CD4-positive, alpha-beta T cell (primary cell): ENCODE results near the gene HRH4. TPM values are rescaled to one million over a fixed set of nuclear protein-coding genes. Genes with fewer than 3 reads are reported as not detected.

Experiments
- ATAC-seq: fragments of 200-7000 bp; cut with Tn5 transposase; one replicate; pipeline ENCODE4 v1.10.0; 2022; ENCODE audit warnings: mild to moderate bottlenecking; ENCODE audit not compliant: poor library complexity
- CTCF ChIA-PET: fragments of 350-600 bp; sonication (Branson Sonifier 250); formaldehyde crosslinking; loops from one replicate; lab custom pipeline; 2021; ENCODE audit warnings: antibody characterized with exemption, inconsistent platforms; lab: Charles Lee
- POLR2A ChIA-PET: fragments of 350-600 bp; sonication (Branson Sonifier 250); formaldehyde crosslinking; loops from one replicate; lab custom pipeline; 2021; ENCODE audit warnings: antibody characterized with exemption, inconsistent platforms; lab: Charles Lee
- DNase-seq, 14 experiments: peaks; one replicate each; pipeline ENCODE4 v3.0.0-alpha.2; 2013 to 2020; ENCODE audit warnings: mixed read lengths in 2 of 14
- H3K27ac ChIP-seq, 2 donors: one replicate each; pipeline versions ENCODE4 v1.5.1 to v1.7.0; 2013; ENCODE audit warnings: low read length in 2 of 2, low read depth in 1 of 2, mild to moderate bottlenecking in 1 of 2
- H3K27me3 ChIP-seq, 2 experiments: 1 replicate in 1 of 2; 2 replicates in 1 of 2; pipeline versions ENCODE4 v1.6.1 to v1.7.0; 2013; ENCODE audit warnings: low read length in 2 of 2, control low read depth in 1 of 2, mild to moderate bottlenecking in 1 of 2, moderate library complexity in 1 of 2; ENCODE audit not compliant: insufficient read depth in 2 of 2, control insufficient read depth in 1 of 2
- H3K36me3 ChIP-seq: one replicate; pipeline ENCODE4 v1.6.1; 2013; ENCODE audit warnings: low read length, control low read depth; ENCODE audit not compliant: insufficient read depth
- H3K4me1 ChIP-seq: one replicate; pipeline ENCODE4 v1.6.1; 2013; ENCODE audit warnings: low read length, control low read depth; ENCODE audit not compliant: insufficient read depth
- H3K4me3 ChIP-seq: one replicate; pipeline ENCODE4 v1.5.1; 2013; ENCODE audit warnings: mild to moderate bottlenecking, low read length, moderate library complexity
- H3K9me3 ChIP-seq, 2 experiments: 1 replicate in 1 of 2; 2 replicates in 1 of 2; pipeline versions ENCODE4 v1.6.1 to v1.7.0; 2013; ENCODE audit warnings: low read length in 2 of 2, mild to moderate bottlenecking in 2 of 2, control low read depth in 1 of 2, moderate library complexity in 1 of 2; ENCODE audit not compliant: control insufficient read depth in 1 of 2, insufficient read depth in 1 of 2
- H3K27ac Mint-ChIP-seq: one replicate; pipeline ENCODE4 v1.8.0; 2020; ENCODE audit warnings: mixed read lengths
- H3K27me3 Mint-ChIP-seq: one replicate; pipeline ENCODE4 v1.8.0; 2021; ENCODE audit warnings: mixed read lengths
- H3K36me3 Mint-ChIP-seq: one replicate; pipeline ENCODE4 v1.8.0; 2021; ENCODE audit warnings: low read depth, mixed read lengths
- H3K4me1 Mint-ChIP-seq: one replicate; pipeline ENCODE4 v1.8.0; 2021; ENCODE audit warnings: low read depth, mixed read lengths
- H3K4me3 Mint-ChIP-seq: one replicate; pipeline ENCODE4 v1.8.0; 2020; ENCODE audit warnings: mild to moderate bottlenecking, mixed read lengths
- H3K9me3 Mint-ChIP-seq: one replicate; pipeline ENCODE4 v1.8.0; 2020; ENCODE audit warnings: mixed read lengths
- CTCF ChIP-seq: fragments of 200-600 bp; IDR thresholded peaks from one replicate; pipeline ENCODE4 v1.8.0; 2022; ENCODE audit warnings: antibody characterized with exemption, mild to moderate bottlenecking
- intact Hi-C, 2 experiments: fragments of 100-400 bp; cut with DNase I in 1 of 2; cut with micrococcal nuclease in 1 of 2; formaldehyde crosslinking; loops; one replicate each; pipeline versions ENCODE4 v1.15.1 to v1.9.0; 2023 to 2025; cut with DNase I, micrococcal nuclease
- total RNA-seq, 174 experiments: library from RNA in 2 of 174; stranded (reverse) in 2 of 174; gene quantifications; one replicate each; pipeline ENCODE4 v1.2.3 and lab custom pipeline; 2021 to 2026

Gene HRH4
- total RNA-seq, 2 experiments from 2014 or later: 0.22 to 0.34 TPM

GRCh38 chr18:24436939-24437338 lies 23.5 kb upstream of the HRH4 start:
- TF ChIP-seq CTCF: no peak
- POLR2A ChIA-PET: no interaction called here
- intact Hi-C loops: no loop called here
- Mint-ChIP-seq H3K27ac (no peak overlapping the region), H3K4me1 (no peaks in the 10 kb centered on the region), H3K9me3 (no peaks in the 10 kb centered on the region), H3K4me3 (no peak overlapping the region), H3K27me3 (no peaks in the 10 kb centered on the region), H3K36me3 (peaks cover 65% of the 10 kb centered on the region)
- Histone ChIP-seq H3K36me3 (peaks cover 19% of the 10 kb centered on the region), H3K4me1 (no peaks in the 10 kb centered on the region), H3K27me3 (no peaks in the 10 kb centered on the region), H3K4me3 (no peak overlapping the region), H3K27ac (no peak overlapping the region), H3K9me3 (no peaks in the 10 kb centered on the region)
- CTCF ChIA-PET: no interaction called here
- ATAC-seq (no peak), DNase-seq (no peak)

- Histone ChIP-seq H3K4me3 (no peak overlapping the region), H3K4me1 (no peaks in the 10 kb centered on the region), H3K9me3 (no peaks in the 10 kb centered on the region), H3K36me3 (peaks cover 53% of the 10 kb centered on the region), H3K27me3 (no peaks in the 10 kb centered on the region), H3K27ac (no peak overlapping the region)
- H3K27me3 Mint-ChIP-seq: no peaks in the 10 kb centered on the region
- ChIA-PET CTCF (interaction anchor here (0.6 kb wide), 1 partner anchor 1457 kb away, joined by 3 read pairs; no protein-coding TSS in a partner anchor), POLR2A (no interaction called here)
- no peak for DNase-seq
- no peak for TF ChIP-seq CTCF
- peaks cover 92% of the 10 kb centered on the region for H3K36me3 Mint-ChIP-seq
- no peak overlapping the region for H3K4me3 Mint-ChIP-seq
- no peaks in the 10 kb centered on the region for H3K9me3 Mint-ChIP-seq
- no peaks in the 10 kb centered on the region for H3K4me1 Mint-ChIP-seq
- H3K27ac Mint-ChIP-seq: no peak overlapping the region
- intact Hi-C loops: no loop called here
- no peak for ATAC-seq
These were observed 16.6 kb upstream of the HRH4 start for GRCh38 chr18:24443870-24444269.

DNA sequence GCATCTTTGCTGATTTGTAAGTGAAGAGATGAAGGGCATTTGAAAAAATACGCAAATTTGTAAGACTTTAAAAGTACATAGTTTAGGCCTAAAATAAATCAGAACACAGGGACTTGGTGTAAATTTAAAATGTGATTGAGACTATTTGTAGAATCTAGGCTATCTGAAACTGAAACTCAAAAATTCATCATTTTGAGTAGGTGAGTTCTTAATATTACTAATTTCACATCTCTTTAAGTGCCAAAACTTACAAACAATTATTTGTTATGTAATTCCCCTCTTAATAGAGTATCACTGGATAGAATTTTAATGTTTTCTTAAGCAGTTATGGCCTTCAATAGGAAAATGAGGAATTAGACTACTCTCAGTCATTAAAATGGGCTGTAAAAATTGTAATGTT lies 14.0 kb upstream of the HRH4 start:
- Mint-ChIP-seq H3K4me3 (no peak overlapping the region), H3K27me3 (no peaks in the 10 kb centered on the region), H3K9me3 (no peaks in the 10 kb centered on the region), H3K36me3 (peaks cover 95% of the 10 kb centered on the region), H3K4me1 (no peaks in the 10 kb centered on the region), H3K27ac (no peak overlapping the region)
- intact Hi-C loops: no loop called here
- H3K4me3 ChIP-seq: no peak overlapping the region
- TF ChIP-seq CTCF: no peak
- ChIA-PET POLR2A (no interaction called here), CTCF (interaction anchor here (1.0 kb wide), 1 partner anchor 41 kb away, joined by 3 read pairs; no protein-coding TSS in a partner anchor)
- H3K27ac ChIP-seq: no peak overlapping the region
- no peaks in the 10 kb centered on the region for H3K27me3 ChIP-seq
- DNase-seq (no peak), ATAC-seq (no peak)
- peaks cover 67% of the 10 kb centered on the region for H3K36me3 ChIP-seq
- no peaks in the 10 kb centered on the region for H3K9me3 ChIP-seq
- no peaks in the 10 kb centered on the region for H3K4me1 ChIP-seq
